HS-27A (cell line): ENCODE results near the gene AP1S3.

Experiments used
- DNase-seq: peaks from one replicate; pipeline ENCODE4 v3.0.0-alpha.2; 2012; ENCODE audit warnings: low read depth, missing footprints

AP1S3 gene

DNA sequence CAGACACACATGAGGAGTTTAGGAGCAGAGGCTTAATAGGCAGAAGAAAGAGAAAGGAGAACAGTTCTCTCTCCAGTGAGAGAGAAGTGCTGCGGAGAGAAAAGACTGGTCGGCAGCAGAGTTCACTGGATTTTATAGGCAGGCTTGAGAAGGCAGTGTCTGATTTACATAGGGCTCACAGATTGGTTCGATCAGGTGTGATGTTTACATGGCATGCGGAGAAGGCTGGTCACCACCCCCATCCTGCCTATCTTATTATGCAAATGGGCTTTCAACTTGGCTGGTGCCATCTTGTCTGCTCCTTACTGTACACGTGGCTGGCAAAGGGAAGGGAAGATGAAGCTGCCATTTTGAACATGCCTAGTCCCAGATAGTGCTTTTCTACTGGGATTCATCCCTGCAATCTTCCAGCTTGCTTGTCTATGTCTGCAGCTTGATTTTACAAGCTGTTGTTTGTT, 113.4 kb downstream of the AP1S3 start:
- DNase-seq = no peak

DNA sequence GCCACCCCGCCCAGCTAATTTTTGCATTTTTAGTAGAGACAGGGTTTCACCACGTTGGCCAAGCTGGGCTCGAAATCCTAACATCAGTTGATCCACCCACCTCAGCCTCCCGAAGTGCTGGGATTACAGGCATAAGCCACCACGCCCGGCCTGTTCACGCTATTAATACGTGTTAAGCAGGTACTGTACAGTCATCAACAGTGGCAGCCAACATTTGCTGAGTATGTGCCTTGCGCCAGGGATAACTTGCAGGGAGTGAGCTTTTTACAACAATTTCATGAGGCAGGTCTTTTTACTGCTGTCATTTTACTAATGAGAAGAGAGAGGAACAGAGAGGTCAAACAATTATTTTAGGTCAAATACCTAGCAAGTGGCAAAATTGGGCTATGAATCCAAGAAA, 115.2 kb downstream of the AP1S3 start:
- DNase-seq = no peak

DNA sequence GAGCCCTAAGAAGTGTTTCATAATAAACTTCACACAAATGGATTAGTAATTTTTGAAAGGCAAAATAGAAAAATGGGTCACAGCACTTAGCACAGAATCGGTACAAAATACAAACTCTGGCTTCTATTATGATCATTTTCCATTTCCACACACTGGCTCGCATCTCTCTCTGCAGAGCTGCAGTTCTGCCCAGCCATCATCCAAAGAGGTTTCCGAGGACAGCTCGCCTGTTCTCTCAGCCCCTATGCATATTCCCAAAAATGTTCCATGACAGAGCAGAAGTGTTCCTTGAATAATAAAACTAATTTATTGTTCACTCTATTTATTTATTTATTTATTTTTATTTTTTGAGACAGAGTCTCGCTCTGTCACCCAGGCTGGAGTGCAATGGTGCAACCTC, 115.6 kb downstream of the AP1S3 start:
- no peak for DNase-seq

DNA sequence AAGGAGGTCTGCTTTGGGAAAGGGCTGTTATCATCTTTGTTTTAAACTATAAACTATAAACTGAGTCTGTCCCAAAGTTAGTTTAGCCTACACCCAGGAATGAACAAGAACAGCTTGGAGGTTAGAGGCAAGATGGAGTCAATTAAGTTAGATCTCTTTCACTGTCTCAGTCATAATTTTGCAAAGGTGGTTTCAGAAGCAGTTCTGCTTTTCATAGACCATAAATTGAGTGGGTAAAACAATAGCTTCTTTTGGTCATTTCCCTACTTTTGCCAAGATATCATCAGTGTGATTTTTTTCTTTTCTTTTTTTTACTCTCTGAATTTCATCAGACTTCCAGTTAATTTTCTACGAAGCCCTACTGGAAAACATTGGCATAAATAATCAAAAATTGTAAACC, 117.0 kb downstream of the AP1S3 start:
- DNase-seq = no peak

DNA sequence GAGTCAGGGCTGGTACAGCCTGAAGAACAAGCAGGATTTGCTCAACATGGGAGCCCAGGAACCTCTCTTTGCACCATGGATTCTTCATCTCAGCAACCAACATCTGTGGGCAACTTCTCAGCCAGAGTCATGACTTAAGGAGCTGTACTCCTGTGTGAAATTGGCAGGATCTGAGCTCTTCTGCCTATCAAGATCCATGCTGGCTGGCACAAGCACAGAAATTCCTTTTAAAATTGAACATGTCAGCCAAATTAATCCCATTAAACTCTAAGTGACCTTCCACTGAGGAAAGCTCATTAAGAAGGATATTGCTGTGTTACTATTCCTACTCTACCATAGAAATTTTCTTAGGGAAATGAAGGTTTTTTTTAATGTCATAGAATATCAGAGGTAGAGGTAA, 124.7 kb downstream of the AP1S3 start:
- no peak for DNase-seq

DNA sequence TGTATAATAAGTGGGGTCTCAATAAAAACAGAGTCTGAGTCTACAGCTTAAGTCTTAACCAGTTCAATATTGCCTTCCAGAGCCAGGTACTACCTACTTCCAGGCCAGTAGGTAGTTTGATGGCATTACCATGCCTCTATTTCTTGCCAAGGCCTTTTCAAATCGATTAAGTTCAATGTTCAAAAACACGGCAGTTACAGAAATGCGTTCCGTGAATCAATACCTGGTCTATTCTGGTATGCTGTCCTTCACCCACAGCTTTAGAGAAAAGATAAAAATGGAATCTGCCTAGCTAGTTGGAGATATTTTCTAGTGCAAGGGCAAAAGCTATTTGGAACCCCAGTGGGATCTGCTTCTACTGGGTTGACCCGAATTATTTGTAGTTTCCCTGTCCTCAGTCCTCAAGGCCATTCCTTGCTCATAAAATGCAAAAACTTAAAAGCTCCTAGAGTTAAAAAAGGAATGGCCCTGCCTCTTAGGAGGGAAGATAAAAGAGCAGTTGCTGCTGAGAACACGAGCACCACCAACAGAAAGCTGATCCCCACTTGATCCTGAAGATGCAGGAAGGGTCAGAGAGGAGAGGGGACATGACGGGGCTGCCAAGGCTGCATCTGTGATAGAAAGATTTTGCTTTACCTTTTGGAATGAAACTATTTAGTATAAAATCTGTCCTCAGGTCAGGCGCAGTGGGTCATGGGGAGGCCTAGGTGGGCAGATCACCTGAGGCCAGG, 125.6 kb downstream of the AP1S3 start:
- DNase-seq = no peak
